Measurements from ENCODE around the gene DLGAP4.

DLGAP4 gene, protein sequence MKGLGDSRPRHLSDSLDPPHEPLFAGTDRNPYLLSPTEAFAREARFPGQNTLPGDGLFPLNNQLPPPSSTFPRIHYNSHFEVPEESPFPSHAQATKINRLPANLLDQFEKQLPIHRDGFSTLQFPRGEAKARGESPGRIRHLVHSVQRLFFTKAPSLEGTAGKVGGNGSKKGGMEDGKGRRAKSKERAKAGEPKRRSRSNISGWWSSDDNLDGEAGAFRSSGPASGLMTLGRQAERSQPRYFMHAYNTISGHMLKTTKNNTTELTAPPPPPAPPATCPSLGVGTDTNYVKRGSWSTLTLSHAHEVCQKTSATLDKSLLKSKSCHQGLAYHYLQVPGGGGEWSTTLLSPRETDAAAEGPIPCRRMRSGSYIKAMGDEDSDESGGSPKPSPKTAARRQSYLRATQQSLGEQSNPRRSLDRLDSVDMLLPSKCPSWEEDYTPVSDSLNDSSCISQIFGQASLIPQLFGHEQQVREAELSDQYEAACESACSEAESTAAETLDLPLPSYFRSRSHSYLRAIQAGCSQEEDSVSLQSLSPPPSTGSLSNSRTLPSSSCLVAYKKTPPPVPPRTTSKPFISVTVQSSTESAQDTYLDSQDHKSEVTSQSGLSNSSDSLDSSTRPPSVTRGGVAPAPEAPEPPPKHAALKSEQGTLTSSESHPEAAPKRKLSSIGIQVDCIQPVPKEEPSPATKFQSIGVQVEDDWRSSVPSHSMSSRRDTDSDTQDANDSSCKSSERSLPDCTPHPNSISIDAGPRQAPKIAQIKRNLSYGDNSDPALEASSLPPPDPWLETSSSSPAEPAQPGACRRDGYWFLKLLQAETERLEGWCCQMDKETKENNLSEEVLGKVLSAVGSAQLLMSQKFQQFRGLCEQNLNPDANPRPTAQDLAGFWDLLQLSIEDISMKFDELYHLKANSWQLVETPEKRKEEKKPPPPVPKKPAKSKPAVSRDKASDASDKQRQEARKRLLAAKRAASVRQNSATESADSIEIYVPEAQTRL

DNA sequence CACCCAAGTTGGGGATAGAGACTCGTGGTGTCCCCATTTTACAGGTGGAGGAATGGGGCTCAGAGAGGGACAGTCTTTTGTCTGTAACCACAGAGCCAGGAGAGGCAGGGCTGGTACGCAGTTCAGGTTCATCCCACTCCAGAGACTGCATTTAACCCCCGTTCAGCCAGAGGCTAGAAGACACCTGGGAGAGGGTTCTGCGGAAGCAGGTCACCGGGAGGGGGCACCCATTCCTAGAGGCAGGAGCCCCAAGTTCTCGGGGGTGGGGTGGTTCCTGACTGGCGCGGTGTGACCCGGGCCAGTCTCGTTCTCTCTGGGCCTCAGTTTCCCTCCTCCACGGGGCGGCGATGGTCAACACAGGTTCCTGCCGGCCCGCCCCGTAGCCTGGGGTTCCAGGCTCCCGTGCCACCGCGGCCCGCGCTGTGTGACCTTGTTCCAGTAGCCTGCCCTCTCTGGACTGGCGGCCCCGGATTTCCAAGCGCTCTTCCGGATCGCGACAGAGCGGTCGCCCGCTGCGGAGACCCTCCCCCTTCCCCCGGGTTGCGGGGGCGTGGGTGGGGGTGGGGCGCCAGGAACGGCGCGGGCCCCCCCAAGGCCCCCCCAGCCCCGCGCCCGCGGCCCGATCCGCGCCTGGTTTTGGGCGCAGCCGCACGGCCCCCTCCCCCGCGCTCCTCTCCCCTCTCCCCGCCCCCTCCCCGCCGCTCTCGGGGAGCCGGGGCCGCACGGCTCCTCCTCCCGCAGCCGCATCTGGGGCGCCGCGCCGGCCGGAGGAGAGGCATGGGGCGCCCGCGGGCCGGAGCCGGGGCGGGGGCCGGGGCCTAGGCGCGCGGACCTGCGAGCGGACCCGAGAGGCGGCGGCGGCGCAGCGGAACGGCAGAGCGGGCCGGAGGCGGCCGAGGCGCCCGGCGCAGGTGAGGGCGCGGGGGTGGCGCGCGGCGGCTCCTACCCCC is at the start of gene DLGAP4:
Gene DLGAP4 (plus strand): TSS at position 738 of the 950 bp plus-strand sequence. CDS start 125,379 bp downstream, outside the sequence.
- DNase-seq (ENCODE audit: low read depth): no peak
- TF ChIP-seq, protein P1, sequence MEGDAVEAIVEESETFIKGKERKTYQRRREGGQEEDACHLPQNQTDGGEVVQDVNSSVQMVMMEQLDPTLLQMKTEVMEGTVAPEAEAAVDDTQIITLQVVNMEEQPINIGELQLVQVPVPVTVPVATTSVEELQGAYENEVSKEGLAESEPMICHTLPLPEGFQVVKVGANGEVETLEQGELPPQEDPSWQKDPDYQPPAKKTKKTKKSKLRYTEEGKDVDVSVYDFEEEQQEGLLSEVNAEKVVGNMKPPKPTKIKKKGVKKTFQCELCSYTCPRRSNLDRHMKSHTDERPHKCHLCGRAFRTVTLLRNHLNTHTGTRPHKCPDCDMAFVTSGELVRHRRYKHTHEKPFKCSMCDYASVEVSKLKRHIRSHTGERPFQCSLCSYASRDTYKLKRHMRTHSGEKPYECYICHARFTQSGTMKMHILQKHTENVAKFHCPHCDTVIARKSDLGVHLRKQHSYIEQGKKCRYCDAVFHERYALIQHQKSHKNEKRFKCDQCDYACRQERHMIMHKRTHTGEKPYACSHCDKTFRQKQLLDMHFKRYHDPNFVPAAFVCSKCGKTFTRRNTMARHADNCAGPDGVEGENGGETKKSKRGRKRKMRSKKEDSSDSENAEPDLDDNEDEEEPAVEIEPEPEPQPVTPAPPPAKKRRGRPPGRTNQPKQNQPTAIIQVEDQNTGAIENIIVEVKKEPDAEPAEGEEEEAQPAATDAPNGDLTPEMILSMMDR (conservative IDR thresholded peaks at IDR 0.05; ENCODE audit: control insufficient read depth, insufficient read depth, low read depth, low read length): no peak
- no peak within 1 kb of the TSS for H3K4me3 ChIP-seq (ENCODE audit: control insufficient read depth, low read depth, low read length)

DNA sequence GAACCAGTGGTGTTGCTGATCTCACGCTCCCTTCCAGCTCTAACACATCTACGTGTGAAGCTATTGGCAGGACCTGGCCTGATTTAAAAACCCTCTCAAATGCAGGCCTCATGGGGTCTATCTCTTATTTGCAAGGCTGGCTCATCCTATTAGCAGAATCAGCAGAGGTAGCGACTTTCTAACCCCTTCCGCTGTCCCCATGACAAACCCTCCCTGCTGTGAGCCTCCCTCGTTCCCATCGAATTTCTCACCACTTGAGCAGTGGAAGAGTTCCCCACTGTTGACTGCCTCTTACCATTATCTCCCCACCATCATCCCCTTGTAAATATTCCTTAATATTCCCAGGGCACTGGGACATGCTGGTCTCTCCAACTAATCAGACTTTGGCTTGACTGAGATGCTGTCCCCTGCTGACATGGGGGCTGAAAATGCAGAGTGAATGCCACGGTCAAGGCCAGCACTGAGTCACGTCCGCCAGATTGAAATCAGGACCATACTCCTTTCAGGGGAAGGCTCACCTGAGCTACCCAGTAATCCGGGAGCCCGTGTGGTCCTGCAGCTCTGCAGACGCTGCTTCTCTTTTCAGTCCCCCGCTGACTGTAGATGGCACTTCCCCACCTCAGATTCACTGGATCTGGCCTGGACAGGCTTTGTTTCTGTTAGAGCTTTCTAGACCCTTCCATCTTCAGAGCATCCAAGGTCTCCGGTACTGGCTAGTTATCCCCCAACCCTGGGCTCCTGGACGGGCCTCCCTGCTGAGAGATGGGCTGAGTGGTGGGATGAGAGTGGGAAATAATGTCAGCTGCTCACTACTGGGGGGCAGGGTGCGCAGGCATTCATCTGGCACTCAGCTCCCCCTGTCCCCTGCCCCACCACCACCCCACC is 46.7 kb upstream of the DLGAP4 start:
- DNase-seq (ENCODE audit: low read depth): no peak
- TF ChIP-seq, protein P1 (conservative IDR thresholded peaks at IDR 0.05; ENCODE audit: control insufficient read depth, insufficient read depth, low read depth, low read length): no peak
- H3K4me3 ChIP-seq (ENCODE audit: control insufficient read depth, low read depth, low read length): no peak overlapping the region

DNA sequence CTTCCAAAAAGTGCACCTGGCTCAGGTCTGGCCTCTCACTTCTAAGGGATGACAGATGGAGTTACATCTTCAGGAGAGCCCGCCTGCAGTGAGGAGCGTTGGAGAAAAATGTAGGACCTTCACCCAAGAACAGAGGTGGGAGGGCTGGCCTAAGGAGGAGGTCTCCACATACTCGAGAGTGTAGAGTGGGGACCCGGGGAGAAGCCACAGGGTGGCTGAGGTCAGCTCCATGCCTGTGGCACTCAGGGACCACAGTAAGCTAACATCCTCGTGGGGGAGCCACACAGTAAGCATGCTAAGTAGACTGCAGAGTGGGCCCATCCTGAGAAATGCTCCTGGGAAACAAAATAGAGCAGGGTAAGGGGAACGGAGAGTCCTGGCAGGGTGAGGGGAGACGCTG is 45.8 kb upstream of the DLGAP4 start:
- H3K4me3 ChIP-seq (ENCODE audit: control insufficient read depth, low read depth, low read length): no peak overlapping the region
- no peak for DNase-seq (ENCODE audit: low read depth)
- TF ChIP-seq, protein P1 (conservative IDR thresholded peaks at IDR 0.05; ENCODE audit: control insufficient read depth, insufficient read depth, low read depth, low read length): no peak

DNA sequence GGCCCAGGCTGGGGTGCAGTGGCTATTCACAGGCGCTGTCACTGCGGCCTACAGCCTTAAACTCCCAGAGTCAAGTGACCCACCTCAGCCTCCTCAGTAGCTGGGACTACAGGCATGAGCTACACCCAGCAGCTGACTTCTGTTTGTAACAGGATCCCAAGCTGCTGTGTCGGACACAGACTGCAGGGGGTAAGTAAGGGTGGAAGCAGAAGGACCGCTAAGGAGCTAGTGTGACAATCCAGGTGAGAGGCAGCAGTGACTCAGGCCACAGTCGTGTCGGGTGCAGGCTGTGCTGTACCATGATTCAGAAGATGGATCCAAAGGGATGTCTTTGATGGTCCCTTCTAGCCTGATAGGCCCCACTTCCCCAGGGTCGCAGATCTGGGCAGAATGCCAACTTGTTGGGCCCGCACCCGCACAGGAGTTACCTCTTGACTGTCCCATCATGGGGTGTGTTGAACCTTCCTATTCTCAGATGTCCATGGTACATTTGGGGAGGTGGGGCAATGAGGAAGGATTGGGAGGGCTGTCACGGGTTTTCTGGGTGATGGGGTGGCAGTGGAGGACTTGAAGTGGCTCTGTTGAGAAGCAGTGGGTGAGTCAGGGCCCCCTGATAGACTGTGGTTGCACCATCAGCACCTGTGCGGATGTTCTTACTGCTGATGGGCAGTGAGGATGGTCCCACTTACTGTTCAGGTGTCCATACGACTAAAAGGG is 44.6 kb upstream of the DLGAP4 start:
- TF ChIP-seq, protein P1 (conservative IDR thresholded peaks at IDR 0.05; ENCODE audit: control insufficient read depth, insufficient read depth, low read depth, low read length): no peak
- H3K4me3 ChIP-seq (ENCODE audit: control insufficient read depth, low read depth, low read length): no peak overlapping the region
- DNase-seq (ENCODE audit: low read depth): no peak

DNA sequence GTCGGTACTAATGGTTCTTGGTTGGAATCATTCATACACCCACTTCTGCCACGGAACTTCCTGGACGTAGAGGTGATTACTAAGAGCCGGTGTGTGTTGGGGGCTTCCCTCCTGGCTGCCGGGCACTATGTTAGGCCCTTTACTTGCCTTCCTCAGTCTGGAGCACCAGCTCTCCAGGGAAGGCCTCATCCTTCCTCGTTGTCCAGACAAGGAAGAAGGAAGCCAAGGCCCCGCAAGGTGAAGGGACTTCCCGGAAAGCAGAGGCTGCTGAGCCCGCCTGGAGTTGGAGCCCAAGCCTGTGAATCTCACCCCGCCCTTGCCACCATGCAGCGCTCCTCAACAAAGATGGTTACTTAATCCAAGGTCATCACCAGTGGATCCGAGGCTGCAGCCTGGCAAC is 43.7 kb upstream of the DLGAP4 start:
- TF ChIP-seq, protein P1 (conservative IDR thresholded peaks at IDR 0.05; ENCODE audit: control insufficient read depth, insufficient read depth, low read depth, low read length): no peak
- no peak for DNase-seq (ENCODE audit: low read depth)

More for the DNA sequence above, 43.7 kb upstream of the DLGAP4 start:
- no peak overlapping the region for H3K4me3 ChIP-seq (ENCODE audit: control insufficient read depth, low read depth, low read length)
